Progenitor cell of endocrine pancreas (in vitro differentiated cells): ENCODE data around the gene ERBB4. TPM values are rescaled to one million over a fixed set of nuclear protein-coding genes. Genes with fewer than 3 reads are reported as not detected.

ENCODE experiments used
- DNase-seq: peaks from one replicate; pipeline ENCODE4 v3.0.0; 2021; ENCODE audit warnings: low spot score; ENCODE audit not compliant: unreplicated experiment
- H3K27ac Mint-ChIP-seq: 2 replicates; pipeline ENCODE4 v1.8.0; 2021; ENCODE audit warnings: mild to moderate bottlenecking, moderate library complexity, mixed read lengths
- H3K27me3 Mint-ChIP-seq: 2 replicates; pipeline ENCODE4 v1.8.0; 2021; ENCODE audit warnings: mixed read lengths
- H3K36me3 Mint-ChIP-seq: 2 replicates; pipeline ENCODE4 v1.8.0; 2022; ENCODE audit warnings: mixed read lengths; ENCODE audit not compliant: insufficient read depth
- H3K4me1 Mint-ChIP-seq: 2 replicates; pipeline ENCODE4 v1.8.0; 2021; ENCODE audit warnings: low read depth, mixed read lengths
- H3K4me3 Mint-ChIP-seq: 2 replicates; pipeline ENCODE4 v1.8.0; 2021; ENCODE audit warnings: low read depth, mild to moderate bottlenecking, moderate library complexity, mixed read lengths
- H3K9me3 Mint-ChIP-seq: 2 replicates; pipeline ENCODE4 v1.8.0; 2021; ENCODE audit warnings: low read depth, mixed read lengths
- total RNA-seq: library from RNA; stranded (reverse); gene quantifications from 2 replicates; pipeline ENCODE4 v1.2.1, GENCODE V29; 2021
- TF ChIP-seq, protein P1 (sequence below): fragments of 200-600 bp; sonication (generic); IDR thresholded peaks from one replicate; pipeline ENCODE4 v1.5.0; 2021; ENCODE audit warnings: antibody characterized with exemption, mild to moderate bottlenecking; ENCODE audit not compliant: unreplicated experiment

ERBB4 gene
- total RNA-seq, 1 donor from 2014 or later, result 43.8 TPM

DNA sequence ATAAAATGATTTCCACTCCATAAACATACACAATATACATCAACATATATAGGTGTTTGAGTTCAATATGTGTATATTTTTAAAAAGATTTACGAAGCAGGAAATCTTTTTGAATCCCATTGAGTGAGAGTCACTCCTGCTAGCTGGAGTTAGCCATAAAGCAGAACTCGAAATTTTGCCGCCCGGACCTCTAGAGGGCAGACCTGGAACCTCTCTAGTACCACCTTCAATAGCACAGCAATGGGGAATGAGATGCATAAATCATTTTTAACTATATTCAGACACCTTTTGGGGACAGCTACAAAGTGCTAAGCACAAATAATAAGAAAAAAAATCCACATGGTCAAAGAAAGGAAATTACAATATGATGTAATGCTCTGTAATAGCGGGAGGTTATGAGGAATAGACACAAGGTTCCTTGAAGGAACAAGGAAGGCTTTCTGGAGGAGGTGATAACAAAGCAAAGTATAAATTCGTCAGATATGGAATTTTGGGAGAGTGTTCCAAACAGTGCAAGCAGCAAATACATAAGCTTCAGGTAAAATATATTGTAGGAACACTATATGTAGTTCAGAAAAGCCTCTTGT, 533.4 kb downstream of the ERBB4 start:
- DNase-seq, result no peak
- TF ChIP-seq, protein P1, sequence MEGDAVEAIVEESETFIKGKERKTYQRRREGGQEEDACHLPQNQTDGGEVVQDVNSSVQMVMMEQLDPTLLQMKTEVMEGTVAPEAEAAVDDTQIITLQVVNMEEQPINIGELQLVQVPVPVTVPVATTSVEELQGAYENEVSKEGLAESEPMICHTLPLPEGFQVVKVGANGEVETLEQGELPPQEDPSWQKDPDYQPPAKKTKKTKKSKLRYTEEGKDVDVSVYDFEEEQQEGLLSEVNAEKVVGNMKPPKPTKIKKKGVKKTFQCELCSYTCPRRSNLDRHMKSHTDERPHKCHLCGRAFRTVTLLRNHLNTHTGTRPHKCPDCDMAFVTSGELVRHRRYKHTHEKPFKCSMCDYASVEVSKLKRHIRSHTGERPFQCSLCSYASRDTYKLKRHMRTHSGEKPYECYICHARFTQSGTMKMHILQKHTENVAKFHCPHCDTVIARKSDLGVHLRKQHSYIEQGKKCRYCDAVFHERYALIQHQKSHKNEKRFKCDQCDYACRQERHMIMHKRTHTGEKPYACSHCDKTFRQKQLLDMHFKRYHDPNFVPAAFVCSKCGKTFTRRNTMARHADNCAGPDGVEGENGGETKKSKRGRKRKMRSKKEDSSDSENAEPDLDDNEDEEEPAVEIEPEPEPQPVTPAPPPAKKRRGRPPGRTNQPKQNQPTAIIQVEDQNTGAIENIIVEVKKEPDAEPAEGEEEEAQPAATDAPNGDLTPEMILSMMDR, result peak; percentile 63
- Mint-ChIP-seq H3K27me3 (no peaks in the 10 kb centered on the region), H3K9me3 (no peaks in the 10 kb centered on the region), H3K4me3 (no peak overlapping the region), H3K4me1 (peaks cover 2% of the 10 kb centered on the region), H3K27ac (no peak overlapping the region), H3K36me3 (no peaks in the 10 kb centered on the region)

DNA sequence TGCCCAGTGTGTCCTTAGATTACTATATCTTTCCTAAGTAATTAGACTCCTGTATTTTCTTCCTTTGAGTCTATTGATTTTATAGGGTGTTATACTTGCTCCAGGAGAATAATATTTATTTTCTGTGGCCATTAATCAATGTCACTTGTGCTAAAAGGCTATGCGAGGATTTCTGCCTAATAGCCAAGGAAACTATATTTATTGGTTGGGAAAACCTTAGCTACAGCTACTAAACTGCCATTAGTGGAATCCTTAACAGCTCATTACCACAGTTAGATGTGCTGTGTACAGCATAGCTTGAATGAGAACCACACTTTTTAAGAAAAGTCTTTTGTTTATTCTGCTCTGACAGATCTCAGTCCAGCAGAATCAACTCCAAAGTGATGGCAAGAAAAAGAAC, 537.3 kb downstream of the ERBB4 start:
- H3K27ac Mint-ChIP-seq, result no peak overlapping the region
- H3K4me1 Mint-ChIP-seq, result peaks cover 9% of the 10 kb centered on the region
- H3K9me3 Mint-ChIP-seq, result no peaks in the 10 kb centered on the region
- H3K4me3 Mint-ChIP-seq, result no peak overlapping the region
- no peaks in the 10 kb centered on the region for H3K27me3 Mint-ChIP-seq
- H3K36me3 Mint-ChIP-seq, result no peaks in the 10 kb centered on the region
- no peak for DNase-seq
- TF ChIP-seq, protein P1, result no peak

DNA sequence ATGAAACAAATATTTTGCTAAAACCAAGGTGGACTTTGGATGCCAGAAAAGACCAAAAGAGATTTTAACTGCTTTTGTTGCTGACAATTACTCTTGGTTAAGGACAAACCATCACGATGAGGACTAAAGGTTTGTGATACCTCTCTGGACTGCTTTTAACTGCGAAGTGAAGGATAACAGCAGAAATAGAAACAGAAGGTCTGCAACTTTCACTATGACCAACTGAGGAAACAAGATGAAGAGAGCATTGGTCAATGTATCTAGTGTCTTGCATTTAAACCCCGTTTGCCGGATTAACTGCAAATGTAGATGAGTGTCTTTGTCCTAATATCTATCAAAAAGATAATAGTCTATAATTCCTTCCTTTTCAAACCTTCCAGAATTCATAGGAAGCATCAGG, 541.7 kb downstream of the ERBB4 start:
- TF ChIP-seq, protein P1, result no peak
- no peaks in the 10 kb centered on the region for H3K27me3 Mint-ChIP-seq

DNA sequence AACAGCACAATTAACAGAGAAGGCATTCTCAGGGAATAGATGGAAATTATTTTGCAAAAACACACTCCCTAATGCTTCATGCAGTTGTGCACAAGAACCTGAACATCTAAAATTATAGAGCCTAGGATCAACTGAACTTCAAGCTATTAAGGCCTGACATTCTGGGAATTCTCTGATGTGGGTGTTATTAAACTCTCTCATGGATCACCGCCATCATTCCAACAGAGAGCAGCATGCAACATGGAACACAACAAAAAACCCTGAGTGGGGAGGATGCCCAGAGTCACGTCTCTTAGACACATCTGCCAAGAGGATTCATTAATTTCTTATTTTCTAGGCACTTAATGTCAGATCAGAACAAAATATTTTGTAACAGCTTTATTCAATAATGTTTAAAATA, 543.8 kb downstream of the ERBB4 start:
- Mint-ChIP-seq H3K4me3 (no peak overlapping the region), H3K9me3 (no peaks in the 10 kb centered on the region), H3K36me3 (no peaks in the 10 kb centered on the region), H3K4me1 (peaks cover 5% of the 10 kb centered on the region), H3K27me3 (no peaks in the 10 kb centered on the region), H3K27ac (no peak overlapping the region)
- TF ChIP-seq, protein P1, result no peak
- DNase-seq, result no peak

More for the DNA sequence above, 541.7 kb downstream of the ERBB4 start:
- Mint-ChIP-seq H3K4me3 (no peak overlapping the region), H3K36me3 (no peaks in the 10 kb centered on the region), H3K4me1 (peaks cover 9% of the 10 kb centered on the region), H3K27ac (no peak overlapping the region), H3K9me3 (no peaks in the 10 kb centered on the region)
- DNase-seq, result no peak

DNA sequence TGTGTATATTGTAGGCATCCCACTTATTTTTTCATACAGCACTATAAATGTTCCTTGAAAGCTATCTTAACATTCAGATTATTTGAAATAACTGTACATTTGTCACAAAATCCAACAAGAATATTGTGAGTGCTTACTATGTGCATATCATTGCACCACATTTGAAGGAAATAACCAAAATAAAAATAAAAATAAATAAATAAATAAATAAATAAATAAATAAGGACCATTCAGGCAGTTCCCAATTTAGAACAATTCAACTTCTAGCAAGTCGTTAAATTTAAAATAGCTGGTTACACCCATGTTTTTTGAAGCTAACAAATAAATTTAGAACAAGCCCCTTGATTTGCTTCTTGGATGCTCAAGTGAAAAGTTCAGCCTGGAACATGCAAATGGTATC, 548.3 kb downstream of the ERBB4 start:
- Mint-ChIP-seq H3K4me1 (no peaks in the 10 kb centered on the region), H3K36me3 (no peaks in the 10 kb centered on the region), H3K27me3 (no peaks in the 10 kb centered on the region), H3K27ac (no peak overlapping the region), H3K9me3 (no peaks in the 10 kb centered on the region), H3K4me3 (no peak overlapping the region)
- no peak for DNase-seq
- TF ChIP-seq, protein P1, result no peak
